Activated gamma-delta T cell treated with Interleukin-2 at 50 U/mL for 16 hours (primary cell): ENCODE data around the gene CCNB1.
"Not testable (repeated sequence)": the region's sequence is repeated elsewhere in the genome, so short reads cannot be mapped to it uniquely, and the experiment has no call there.

Experiments
- DNase-seq: peaks from one replicate; pipeline ENCODE4 v3.0.0-alpha.2; 2020

Gene CCNB1

DNA sequence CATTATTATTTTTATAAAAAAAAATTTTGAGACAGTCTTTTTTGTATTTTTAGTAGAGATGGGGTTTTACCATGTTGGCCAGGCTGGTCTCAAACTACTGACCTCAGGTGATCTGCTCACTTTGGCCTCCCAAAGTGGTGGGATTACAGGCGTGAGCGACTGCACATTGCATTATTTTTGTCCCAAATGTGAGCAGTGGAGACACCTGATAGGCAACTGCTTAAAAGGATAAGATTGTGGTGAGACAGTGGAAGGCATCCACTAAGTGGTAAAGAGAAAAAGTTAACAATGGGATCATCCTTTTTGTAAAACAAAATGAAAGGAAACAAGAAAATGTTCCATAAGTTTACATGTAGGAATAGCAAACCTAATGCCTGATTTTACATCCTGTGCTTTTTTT, 20.4 kb downstream of the CCNB1 start:
- DNase-seq, result no peak

DNA sequence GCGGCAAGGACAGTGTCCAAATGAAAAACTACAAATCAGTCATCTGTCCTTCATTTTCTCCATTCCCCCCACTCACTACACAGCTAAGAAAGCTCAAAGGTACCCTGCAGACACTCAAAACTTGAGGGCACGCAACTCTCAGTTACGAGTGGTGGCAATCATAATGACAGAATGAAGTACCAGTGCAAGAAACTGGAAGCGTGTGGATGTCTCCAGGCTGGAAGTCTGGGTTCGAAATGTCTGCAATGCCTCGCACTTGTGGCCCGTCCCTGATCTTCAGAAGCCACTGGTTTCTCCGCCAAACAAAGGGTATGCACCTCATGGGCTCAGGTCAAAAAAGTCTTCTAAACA, 21.8 kb downstream of the CCNB1 start:
- no peak for DNase-seq

DNA sequence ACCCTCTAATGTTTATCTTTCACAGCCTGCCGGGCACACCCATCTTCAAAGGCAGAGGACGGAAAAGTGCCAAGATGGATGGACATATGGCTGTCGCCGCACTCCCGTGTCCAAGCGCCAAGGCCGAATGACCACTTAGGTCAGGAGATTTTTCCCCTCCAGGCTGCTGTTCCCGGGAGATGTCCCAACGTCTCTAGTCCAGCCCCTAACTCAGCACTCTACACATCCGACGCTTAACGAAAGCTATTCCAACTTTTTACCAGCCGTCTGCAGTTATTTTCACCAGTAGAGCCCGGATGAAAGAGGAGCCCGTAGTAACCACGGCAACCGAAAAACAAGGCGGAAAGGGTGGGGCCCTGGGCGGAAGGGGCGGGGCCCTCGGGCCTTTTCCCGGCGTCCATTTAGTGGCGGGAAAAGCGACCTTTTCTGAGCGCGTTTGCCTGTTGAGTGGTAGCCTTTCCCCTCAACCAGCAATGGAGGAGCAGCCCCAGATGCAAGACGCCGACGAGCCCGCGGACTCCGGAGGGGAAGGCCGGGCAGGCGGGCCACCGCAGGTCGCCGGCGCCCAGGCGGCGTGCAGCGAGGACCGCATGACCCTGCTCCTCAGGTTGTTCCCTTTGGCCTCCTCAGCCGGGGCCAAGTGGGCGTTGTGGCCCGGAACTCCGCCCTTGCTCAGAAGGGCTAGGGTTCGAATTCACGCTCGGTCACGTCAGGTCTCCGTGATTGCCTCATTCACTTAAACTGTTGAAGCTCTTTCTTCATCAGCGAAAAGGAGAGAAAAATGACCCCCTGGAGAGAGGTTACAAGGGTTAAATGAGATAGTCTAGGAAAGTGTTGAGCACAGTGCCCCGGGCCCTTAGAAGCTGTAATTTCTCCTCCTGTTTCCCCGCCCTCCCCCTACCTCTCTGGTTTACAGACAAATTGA, 22.5 kb downstream of the CCNB1 start, which contains the start of gene CENPH:
TSS of gene CENPH (plus strand) at position 422 of the 925 bp plus-strand sequence. CDS start at position 474, 52 bp downstream.
- peak; percentile 87 for DNase-seq

DNA sequence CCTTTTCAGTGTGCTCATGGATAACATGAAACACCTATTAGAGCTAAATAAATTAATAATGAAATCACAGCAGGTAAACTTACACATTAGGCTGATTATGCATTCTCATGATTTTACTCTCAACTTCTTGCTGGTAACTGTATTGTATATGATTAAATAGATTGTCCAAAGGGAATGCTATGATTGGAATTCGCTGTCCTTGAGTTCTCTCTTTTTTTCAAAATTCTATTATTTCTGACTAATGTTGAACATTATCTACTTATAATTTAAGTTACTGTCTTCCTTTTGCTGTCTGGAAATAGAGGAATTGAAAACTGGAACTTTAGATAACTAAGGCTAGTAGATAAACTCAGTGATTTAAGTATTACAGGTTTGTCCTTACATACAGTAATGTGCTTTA, 35.5 kb downstream of the CCNB1 start:
- DNase-seq, result no peak

DNA sequence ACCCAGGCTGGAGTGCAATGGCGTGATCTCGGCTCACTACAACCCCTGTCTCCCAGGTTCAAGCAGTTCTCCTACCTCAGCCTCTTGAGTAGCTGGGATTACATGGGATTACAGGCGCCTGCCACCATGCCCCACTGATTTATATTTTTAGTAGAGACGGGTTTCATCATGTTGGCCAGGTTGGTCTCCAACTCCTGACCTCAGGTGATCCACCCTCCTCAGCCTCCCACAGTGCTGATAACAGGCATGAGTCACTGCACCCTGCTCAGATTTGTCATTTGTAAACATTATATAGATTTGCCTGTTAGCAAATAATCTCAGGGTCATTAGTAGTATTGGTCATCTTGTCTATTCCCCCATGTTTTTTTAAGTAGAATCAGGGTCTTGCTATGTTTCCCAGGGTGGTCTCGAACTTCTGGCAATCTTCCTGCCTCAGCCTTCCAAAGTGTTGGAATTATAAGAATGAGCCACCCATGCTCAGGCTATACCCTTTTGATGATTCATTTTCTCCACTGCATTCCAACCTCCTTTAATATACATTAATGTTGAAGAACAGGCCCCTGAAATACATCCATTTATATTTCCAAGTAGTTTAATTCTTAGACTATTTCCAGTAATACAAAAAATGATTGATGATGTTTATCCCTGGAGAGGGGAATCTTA, 39.7 kb downstream of the CCNB1 start:
- DNase-seq, result no peak

DNA sequence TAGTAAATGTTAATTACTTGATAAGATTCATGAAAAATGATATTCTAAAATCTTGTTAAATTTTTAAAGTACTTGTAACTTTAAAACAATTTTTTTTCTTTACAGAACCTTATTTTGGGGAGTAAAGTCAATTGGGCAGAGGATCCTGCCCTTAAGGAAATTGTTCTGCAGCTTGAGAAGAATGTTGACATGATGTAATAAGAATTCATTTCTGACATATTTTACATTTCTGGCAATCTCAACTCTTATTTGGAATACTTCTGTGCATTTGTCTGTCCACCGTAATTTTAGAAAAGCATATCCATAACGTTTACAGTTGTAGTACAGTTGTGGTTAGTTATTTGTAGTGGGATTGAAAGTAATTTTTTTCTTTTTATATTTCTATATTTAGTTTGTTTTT, 42.7 kb downstream of the CCNB1 start:
- no peak for DNase-seq

DNA sequence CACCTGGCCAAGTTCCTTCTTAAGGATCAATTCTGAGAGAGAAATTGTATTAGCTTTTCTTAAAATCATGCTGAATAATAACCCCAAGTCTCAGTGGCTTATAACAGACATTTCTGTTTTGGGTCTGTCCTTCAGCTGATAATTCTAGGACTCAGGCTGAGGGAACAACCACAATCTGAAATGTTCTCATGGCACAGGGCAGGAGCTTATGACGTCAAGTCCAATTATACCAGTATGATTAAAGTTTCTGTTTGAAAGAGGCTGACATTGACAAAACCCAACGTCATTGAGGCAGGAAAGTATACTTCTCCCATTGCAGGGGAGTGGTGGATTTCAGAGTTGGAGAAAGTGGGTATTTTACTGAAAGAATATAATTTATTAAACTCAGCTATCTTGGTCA, 44.2 kb downstream of the CCNB1 start:
- DNase-seq, result no peak

DNA sequence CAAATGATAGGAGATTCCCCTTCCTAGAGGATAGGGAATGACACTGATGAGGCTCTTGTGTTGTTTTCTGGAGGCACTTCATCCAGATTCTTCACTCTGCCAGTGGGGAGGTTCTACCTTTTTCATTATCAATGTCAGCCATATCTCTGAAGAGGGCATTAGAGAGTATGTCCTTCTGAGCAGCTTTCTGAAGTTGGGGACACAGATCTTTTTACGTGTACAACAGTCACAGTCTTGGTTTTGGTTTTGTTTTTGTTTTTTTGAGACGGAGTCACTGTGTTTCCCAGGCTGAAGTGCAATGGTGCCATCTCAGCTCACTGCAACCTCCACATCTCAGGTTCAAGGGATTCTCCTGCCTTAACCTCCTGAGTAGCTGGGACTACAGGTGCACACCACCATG, 45.1 kb downstream of the CCNB1 start:
- no peak for DNase-seq

DNA sequence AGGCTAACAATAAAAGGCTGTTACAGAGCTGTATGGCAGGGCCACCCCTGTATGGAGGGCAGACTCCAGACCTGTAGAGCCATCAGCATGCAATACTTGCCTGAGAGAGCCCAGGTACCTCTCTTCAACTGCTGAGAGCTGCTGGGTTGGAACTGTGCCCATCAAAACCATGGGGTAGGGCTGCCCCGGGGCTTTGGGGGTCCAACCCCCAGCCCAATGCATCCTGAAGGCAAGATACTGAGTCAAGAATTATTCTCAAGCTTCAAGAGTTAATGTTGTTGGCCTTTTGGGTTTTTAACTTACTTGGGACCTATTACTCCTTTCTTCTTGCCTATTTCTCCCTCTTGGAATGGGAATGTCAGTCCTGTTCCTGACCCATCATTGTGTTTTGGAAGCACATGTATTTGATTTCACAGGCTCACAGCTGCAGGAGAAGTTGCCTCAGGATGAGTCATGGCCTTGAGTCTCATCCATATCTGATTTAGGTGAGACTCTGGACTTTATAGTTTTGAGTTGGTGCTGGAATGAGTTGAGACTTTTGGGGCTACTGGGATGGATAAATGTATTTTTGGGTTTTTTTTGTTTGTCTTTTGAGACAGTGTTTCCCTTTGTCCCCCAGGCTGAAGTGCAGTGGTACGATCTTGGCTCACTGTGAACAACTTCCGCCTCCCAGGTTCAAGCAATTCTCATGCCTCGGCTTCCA, 46.7 kb downstream of the CCNB1 start:
- no peak for DNase-seq

DNA sequence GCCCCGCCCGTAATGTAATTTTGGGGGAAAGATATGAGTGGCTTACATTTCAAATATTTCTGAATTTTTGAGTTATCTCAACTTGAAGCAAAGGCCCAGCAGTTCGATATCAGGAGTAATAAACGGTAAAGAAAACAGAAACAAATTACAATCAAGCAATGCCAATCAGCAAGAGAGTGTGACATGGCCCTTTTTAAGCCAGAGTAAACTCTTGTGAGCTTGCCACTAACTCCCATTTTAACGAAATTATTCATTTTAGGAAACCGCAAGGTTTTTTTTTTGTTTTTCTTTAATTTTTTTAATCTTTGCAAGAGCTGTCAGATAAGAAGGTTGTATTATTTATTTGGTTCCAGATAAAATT, 50.2 kb downstream of the CCNB1 start:
- DNase-seq, result no peak

DNA sequence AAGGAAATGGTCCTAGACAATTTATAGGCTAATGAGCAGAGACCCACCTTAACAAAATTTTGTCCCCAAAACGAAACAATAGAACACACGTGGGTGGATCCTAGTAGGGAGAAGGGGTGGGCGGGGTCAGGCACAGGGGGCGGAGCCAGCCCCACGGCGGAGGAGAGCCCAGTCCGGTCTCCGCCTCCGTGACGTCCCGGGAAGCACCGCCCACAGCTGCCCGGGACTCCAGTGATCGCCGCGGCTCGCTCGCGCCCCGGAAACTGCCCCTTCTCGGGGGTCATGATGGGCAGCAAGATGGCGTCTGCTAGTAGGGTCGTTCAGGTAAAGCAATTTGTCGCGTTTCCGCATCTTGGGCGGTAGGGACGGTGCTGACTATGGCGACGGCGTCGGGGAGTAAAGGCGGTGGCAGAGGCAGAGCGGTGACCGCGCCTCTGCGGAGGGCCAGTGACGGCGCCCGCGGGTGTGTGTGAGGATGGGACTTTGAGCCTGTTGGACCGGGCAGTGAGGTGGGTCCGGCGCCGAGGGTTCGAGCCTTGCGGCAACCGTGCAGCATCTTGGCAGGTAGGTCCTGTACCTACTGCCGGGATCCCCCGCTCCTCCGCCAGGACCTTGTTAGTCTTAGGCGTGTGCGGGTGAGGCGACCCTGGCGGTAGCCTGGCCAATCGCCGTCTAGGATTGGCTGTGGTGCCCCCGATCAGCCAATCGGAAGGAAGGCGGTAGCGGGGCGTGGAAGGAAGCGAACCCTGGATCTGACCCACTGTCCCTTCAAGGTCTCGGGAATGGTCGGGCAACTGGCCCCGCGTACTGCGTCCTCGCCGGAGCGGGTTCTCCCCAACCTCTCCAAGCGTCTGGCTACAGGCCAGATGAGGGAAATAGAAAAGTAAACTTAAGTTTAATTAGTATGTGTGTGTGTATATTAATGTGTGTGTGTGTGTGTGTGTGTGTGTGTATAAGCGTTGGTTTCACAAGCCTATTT, 50.9 kb downstream of the CCNB1 start:
- peak; percentile 92 for DNase-seq

DNA sequence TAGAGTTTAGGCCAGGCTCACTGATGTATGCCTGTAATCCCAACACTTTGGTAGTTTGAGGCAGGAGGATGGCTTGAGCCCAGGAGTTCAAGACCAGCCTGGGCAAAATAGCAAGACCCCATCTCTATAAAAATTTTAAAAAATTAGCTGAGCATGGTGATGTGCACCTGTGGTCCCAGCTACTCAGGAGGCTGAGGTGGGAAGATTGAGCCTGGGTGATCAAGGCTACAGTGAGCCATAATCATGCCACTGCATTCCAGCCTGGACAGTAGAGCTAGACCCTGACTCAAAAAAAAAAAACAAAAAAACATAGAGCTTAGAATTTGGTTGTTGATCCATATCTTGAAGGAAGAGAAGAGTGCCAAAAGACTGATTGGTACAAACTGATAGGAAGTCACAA, 53.0 kb downstream of the CCNB1 start:
- no peak for DNase-seq

DNA sequence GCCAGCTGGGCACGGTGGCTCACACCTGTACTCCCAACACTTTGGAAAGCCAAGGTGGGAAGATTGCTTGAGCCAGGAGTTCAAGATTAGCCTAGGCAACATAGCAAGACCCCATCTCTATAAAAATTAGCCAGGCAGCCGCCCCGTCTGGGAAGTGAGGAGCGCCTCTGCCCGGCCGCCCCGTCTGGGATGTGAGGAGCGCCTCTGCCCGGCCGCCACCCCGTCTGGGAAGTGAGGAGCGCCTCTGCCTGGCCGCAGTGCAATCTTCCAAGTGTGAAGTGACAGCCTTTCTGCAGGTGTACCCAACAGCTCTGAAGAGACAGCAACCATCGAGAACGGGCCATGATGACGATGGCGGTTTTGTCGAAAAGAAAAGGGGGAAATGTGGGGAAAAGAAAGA, 53.4 kb downstream of the CCNB1 start:
- DNase-seq, result not testable (repeated sequence)

DNA sequence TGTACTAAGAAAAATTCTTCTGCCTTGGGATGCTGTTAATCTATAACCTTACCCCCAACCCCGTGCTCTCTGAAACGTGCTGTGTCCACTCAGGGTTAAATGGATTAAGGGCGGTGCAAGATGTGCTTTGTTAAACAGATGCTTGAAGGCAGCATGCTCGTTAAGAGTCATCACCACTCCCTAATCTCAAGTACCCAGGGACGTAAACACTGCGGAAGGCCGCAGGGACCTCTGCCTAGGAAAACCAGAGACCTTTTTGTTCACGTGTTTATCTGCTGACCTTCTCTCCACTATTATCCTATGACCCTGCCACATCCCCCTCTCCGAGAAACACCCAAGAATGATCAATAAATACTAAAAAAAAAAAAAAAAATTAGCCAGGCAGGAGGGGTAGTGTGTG, 53.9 kb downstream of the CCNB1 start:
- DNase-seq, result not testable (repeated sequence)

DNA sequence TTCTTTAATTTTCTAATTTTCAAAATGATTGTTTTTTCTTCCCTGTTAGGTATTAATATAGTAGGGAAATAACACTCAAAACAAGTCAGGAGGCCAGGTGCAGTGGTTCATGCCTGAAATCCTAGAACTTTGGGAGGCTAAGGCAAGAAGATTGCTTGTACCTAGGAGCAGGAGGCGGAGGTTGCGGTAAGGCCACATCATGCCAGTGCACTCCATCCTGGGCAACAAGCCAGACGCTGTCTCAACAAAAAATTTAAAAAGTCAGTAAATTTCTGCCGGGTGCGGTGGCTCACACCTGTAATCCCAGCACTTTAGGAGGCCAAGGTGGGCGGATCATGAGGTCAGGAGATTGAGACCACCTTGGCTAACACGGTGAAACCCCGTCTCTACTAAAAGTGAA, 57.6 kb downstream of the CCNB1 start:
- DNase-seq, result no peak

DNA sequence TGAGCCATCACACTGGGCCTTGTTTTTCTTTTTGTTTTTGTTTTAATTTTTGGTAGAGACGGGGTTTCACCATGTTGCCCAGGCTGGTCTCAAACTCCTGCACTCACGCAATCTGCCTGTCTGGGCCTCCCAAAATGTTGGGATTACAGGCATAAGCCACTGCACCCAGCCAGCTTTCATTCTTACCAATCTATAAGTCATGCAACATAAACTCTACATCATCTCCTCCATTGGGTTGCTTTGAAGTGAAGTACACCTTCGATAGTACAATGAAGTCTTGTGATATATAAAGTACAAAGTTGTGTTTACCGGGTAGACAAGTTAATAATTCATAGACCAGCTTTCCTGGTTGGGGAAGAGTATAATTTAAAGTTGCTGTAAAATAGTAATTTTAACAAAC, 58.9 kb downstream of the CCNB1 start:
- no peak for DNase-seq
